CD14-positive monocyte (primary cell): Measurements from ENCODE around the gene RBM18. TPM values are rescaled to one million over a fixed set of nuclear protein-coding genes. Genes with fewer than 3 reads are reported as not detected.

Experiments used
- DNase-seq, 3 donors: peaks; one replicate each; pipeline ENCODE4 v3.0.0-alpha.2; 2011 to 2022
- H2AFZ ChIP-seq: 2 replicates; pipeline ENCODE4 v1.6.0; 2012; ENCODE audit warnings: mild to moderate bottlenecking, low read depth, low read length, inconsistent platforms; ENCODE audit not compliant: insufficient read depth, poor library complexity, severe bottlenecking
- H3K27ac ChIP-seq, 2 donors: 1 replicate in 1 of 2; 2 replicates in 1 of 2; pipeline ENCODE4 v1.5.1; 2012 to 2013; ENCODE audit warnings: low read length in 2 of 2, control low read depth in 1 of 2, inconsistent platforms in 1 of 2, low read depth in 1 of 2, mild to moderate bottlenecking in 1 of 2
- H3K27me3 ChIP-seq, 2 donors: one replicate each; pipeline versions ENCODE4 v1.6.0 to v1.6.1; 2011 to 2013; ENCODE audit warnings: low read length in 2 of 2; ENCODE audit not compliant: control insufficient read depth in 2 of 2, insufficient read depth in 2 of 2
- H3K36me3 ChIP-seq, 2 donors: replicated peaks in 1 of 2; 1 replicate in 1 of 2; 2 replicates in 1 of 2; pipeline versions ENCODE4 v1.5.1 to v1.6.1; 2012 to 2013; ENCODE audit warnings: low read length in 2 of 2, control low read depth in 1 of 2, inconsistent platforms in 1 of 2, mild to moderate bottlenecking in 1 of 2; ENCODE audit not compliant: insufficient read depth in 2 of 2, control insufficient read depth in 1 of 2
- H3K4me1 ChIP-seq, 2 donors: 1 replicate in 1 of 2; 2 replicates in 1 of 2; pipeline versions ENCODE4 v1.5.1 to v1.6.1; 2012 to 2013; ENCODE audit warnings: low read length in 2 of 2, control low read depth in 1 of 2, inconsistent platforms in 1 of 2, mild to moderate bottlenecking in 1 of 2, moderate library complexity in 1 of 2; ENCODE audit not compliant: insufficient read depth in 2 of 2, control insufficient read depth in 1 of 2
- H3K4me2 ChIP-seq: replicated peaks from 2 replicates; pipeline ENCODE3; 2012; ENCODE audit warnings: low read length, moderate library complexity, mild to moderate bottlenecking; ENCODE audit not compliant: poor library complexity, severe bottlenecking; ENCODE audit errors: extremely low read depth
- H3K4me3 ChIP-seq, 3 experiments: fragments of 200-600 bp in 1 of 3; sonication (generic) in 1 of 3; replicated peaks in 1 of 3; 1 replicate in 2 of 3; 2 replicates in 1 of 3; pipeline ENCODE4 v1.5.1; 2011 to 2013; ENCODE audit warnings: low read length in 3 of 3, mild to moderate bottlenecking in 3 of 3, control low read depth in 2 of 3, low read depth in 2 of 3, inconsistent platforms in 1 of 3, moderate library complexity in 1 of 3
- H3K79me2 ChIP-seq: 2 replicates; pipeline ENCODE4 v1.6.0; 2012; ENCODE audit warnings: mild to moderate bottlenecking, control low read depth, inconsistent platforms, low read length, moderate library complexity; ENCODE audit not compliant: insufficient read depth
- H3K9ac ChIP-seq: 2 replicates; pipeline ENCODE4 v1.6.0; 2017; ENCODE audit warnings: low read length, mild to moderate bottlenecking; ENCODE audit not compliant: insufficient read depth, poor library complexity, severe bottlenecking
- H3K9me3 ChIP-seq, 2 donors: replicated peaks in 1 of 2; 1 replicate in 1 of 2; 2 replicates in 1 of 2; pipeline versions ENCODE4 v1.5.1 to v1.6.1; 2012 to 2013; ENCODE audit warnings: low read length in 2 of 2, control low read depth in 1 of 2; ENCODE audit not compliant: control insufficient read depth in 1 of 2, insufficient read depth in 1 of 2
- H4K20me1 ChIP-seq: 2 replicates; pipeline ENCODE4 v1.6.0; 2012; ENCODE audit warnings: mild to moderate bottlenecking, low read length, control low read depth, moderate library complexity; ENCODE audit not compliant: insufficient read depth
- H3K27ac Mint-ChIP-seq, 7 donors: one replicate each; pipeline ENCODE4 v1.8.0; 2020; ENCODE audit warnings: mild to moderate bottlenecking in 7 of 7, mixed read lengths in 7 of 7, moderate library complexity in 6 of 7, inconsistent platforms in 2 of 7
- H3K27me3 Mint-ChIP-seq, 3 donors: one replicate each; pipeline ENCODE4 v1.8.0; 2021 to 2022; ENCODE audit warnings: low read depth in 3 of 3, mild to moderate bottlenecking in 3 of 3, mixed read lengths in 3 of 3, moderate library complexity in 3 of 3, inconsistent platforms in 1 of 3
- H3K36me3 Mint-ChIP-seq, 2 donors: one replicate each; pipeline ENCODE4 v1.8.0; 2020; ENCODE audit warnings: mixed read lengths in 2 of 2, inconsistent platforms in 1 of 2, mild to moderate bottlenecking in 1 of 2
- H3K4me1 Mint-ChIP-seq: one replicate; pipeline ENCODE4 v1.8.0; 2020; ENCODE audit warnings: mild to moderate bottlenecking, mixed read lengths
- H3K4me3 Mint-ChIP-seq, 2 donors: one replicate each; pipeline ENCODE4 v1.8.0; 2020; ENCODE audit warnings: mild to moderate bottlenecking in 2 of 2, mixed read lengths in 2 of 2, moderate library complexity in 1 of 2
- H3K9me3 Mint-ChIP-seq, 7 donors: one replicate each; pipeline ENCODE4 v1.8.0; 2020 to 2022; ENCODE audit warnings: mixed read lengths in 7 of 7, mild to moderate bottlenecking in 6 of 7, moderate library complexity in 6 of 7, inconsistent platforms in 2 of 7
- CTCF ChIP-seq: fragments of 200-600 bp; IDR thresholded peaks from one replicate; pipeline ENCODE4 v1.8.0; 2022; ENCODE audit warnings: antibody characterized with exemption, mild to moderate bottlenecking
- WGBS: methylation state at CpG from one replicate; pipeline ENCODE4 v1.1.5; 2013; ENCODE audit warnings: missing lambda C conversion rate; ENCODE audit not compliant: insufficient coverage; 5-methylcytosine and 5-hydroxymethylcytosine counted together
- intact Hi-C, 2 donors: fragments of 100-400 bp; cut with micrococcal nuclease; formaldehyde crosslinking; loops; one replicate each; pipeline versions ENCODE4 v1.15.0 to v1.15.1; 2023
- polyA plus RNA-seq, 3 donors: library from polyadenylated mRNA; depleted of rRNA in 1 of 3; unstranded in 2 of 3; stranded (reverse) in 1 of 3; fragments of 300-500 nt in 2 of 3; fragments of >200 nt in 1 of 3; fragmentation: Illumina TruSeq in 2 of 3; gene quantifications; 1 replicate in 2 of 3; 2 replicates in 1 of 3; pipeline ENCODE4 v1.2.3, GENCODE V29; 2012 to 2021

RBM18 gene
- polyA plus RNA-seq, 3 donors = 10.4 to 26.3 (median 25.3) TPM

GRCh38 chr9:122216138-122216797 lies 48.4 kb downstream of the RBM18 start:
- H3K79me2 ChIP-seq = no peaks in the 10 kb centered on the region
- no peak overlapping the region for H3K4me3 ChIP-seq
- no peak overlapping the region for H3K27ac ChIP-seq
- H3K4me2 ChIP-seq = no peak overlapping the region
- Mint-ChIP-seq H3K4me3 (peak overlapping the region in 1 of 2 donors; percentile 39), H3K27ac (no peak overlapping the region), H3K27me3 (peaks cover 92 to 98% (median 93%) of the 10 kb centered on the region in 3 donors), H3K9me3 (peaks cover 0 to 27% (median 11%) of the 10 kb centered on the region in 7 donors), H3K4me1 (peaks cover 38% of the 10 kb centered on the region), H3K36me3 (peaks cover 0 to 11% of the 10 kb centered on the region in 2 donors)
- H3K4me1 ChIP-seq = peaks cover 17 to 23% of the 10 kb centered on the region in 2 donors
- H3K9ac ChIP-seq = no peak overlapping the region
- H4K20me1 ChIP-seq = no peaks in the 10 kb centered on the region
- no CpG with 5 or more reads among the region's 4 CpGs for WGBS
- no peaks in the 10 kb centered on the region for H3K36me3 ChIP-seq
- intact Hi-C loops = no loop called here
- H3K27me3 ChIP-seq = peaks cover 67 to 93% of the 10 kb centered on the region in 2 donors
- no peak for TF ChIP-seq CTCF
- no peak overlapping the region for H2AFZ ChIP-seq
- H3K9me3 ChIP-seq = peaks cover 0 to 56% of the 10 kb centered on the region in 2 donors
- no peak for DNase-seq

GRCh38 chr9:122215663-122216062 lies 49.0 kb downstream of the RBM18 start:
- Histone ChIP-seq H3K4me2 (no peak overlapping the region), H3K27ac (no peak overlapping the region), H3K79me2 (no peaks in the 10 kb centered on the region), H3K9me3 (peaks cover 0 to 50% of the 10 kb centered on the region in 2 donors), H3K4me1 (peaks cover 17 to 23% of the 10 kb centered on the region in 2 donors), H3K36me3 (no peaks in the 10 kb centered on the region), H3K9ac (no peak overlapping the region), H4K20me1 (no peaks in the 10 kb centered on the region), H2AFZ (no peak overlapping the region), H3K4me3 (no peak overlapping the region), H3K27me3 (peaks cover 61 to 86% of the 10 kb centered on the region in 2 donors)
- no peak for TF ChIP-seq CTCF
- H3K4me3 Mint-ChIP-seq = peak overlapping the region in 1 of 2 donors; percentile 42
- peaks cover 86 to 92% (median 88%) of the 10 kb centered on the region in 3 donors for H3K27me3 Mint-ChIP-seq
- H3K27ac Mint-ChIP-seq = no peak overlapping the region
- WGBS = no CpG with 5 or more reads among the region's 1 CpG
- peaks cover 38% of the 10 kb centered on the region for H3K4me1 Mint-ChIP-seq
- H3K36me3 Mint-ChIP-seq = peaks cover 0 to 11% of the 10 kb centered on the region in 2 donors
- H3K9me3 Mint-ChIP-seq = peaks cover 0 to 27% (median 11%) of the 10 kb centered on the region in 7 donors
- no peak for DNase-seq
- intact Hi-C loops = no loop called here
